Effector memory CD4-positive, alpha-beta T cell (primary cell): ENCODE data around the gene DYNLT4.
"Not testable (repeated sequence)": the region's sequence is repeated elsewhere in the genome, so short reads cannot be mapped to it uniquely, and the experiment has no call there.

Experiments
- DNase-seq, 3 donors: peaks; one replicate each; pipeline ENCODE4 v3.0.0-alpha.2; 2020
- H3K27ac ChIP-seq: 2 replicates; pipeline ENCODE4 v1.7.0; 2013; ENCODE audit warnings: mild to moderate bottlenecking, low read length, moderate library complexity; ENCODE audit not compliant: insufficient read depth, poor library complexity, severe bottlenecking
- H3K27me3 ChIP-seq: replicated peaks from 2 replicates; pipeline ENCODE4 v1.7.0; 2013; ENCODE audit warnings: mild to moderate bottlenecking, low read length; ENCODE audit not compliant: insufficient read depth, control insufficient read depth, poor library complexity, severe bottlenecking
- H3K36me3 ChIP-seq: 2 replicates; pipeline ENCODE4 v1.7.0; 2013; ENCODE audit warnings: mild to moderate bottlenecking, low read length, moderate library complexity; ENCODE audit not compliant: control insufficient read depth, insufficient read depth
- H3K4me1 ChIP-seq: 2 replicates; pipeline ENCODE4 v1.7.0; 2013; ENCODE audit warnings: low read length, mild to moderate bottlenecking; ENCODE audit not compliant: control insufficient read depth, insufficient read depth, poor library complexity, severe bottlenecking
- H3K4me3 ChIP-seq: 2 replicates; pipeline ENCODE4 v1.7.0; 2013; ENCODE audit warnings: low read length, low read depth, mild to moderate bottlenecking; ENCODE audit not compliant: insufficient read depth, poor library complexity, severe bottlenecking
- H3K9me3 ChIP-seq: 2 replicates; pipeline ENCODE4 v1.7.0; 2013; ENCODE audit warnings: mild to moderate bottlenecking, low read length, moderate library complexity; ENCODE audit not compliant: control insufficient read depth

Gene DYNLT4

GRCh38 chr1:44829506-44830384, 22.6 kb upstream of the DYNLT4 start:
- Histone ChIP-seq H3K4me3 (no peak overlapping the region), H3K27ac (no peak overlapping the region), H3K4me1 (no peaks in the 10 kb centered on the region), H3K36me3 (no peaks in the 10 kb centered on the region), H3K9me3 (no peaks in the 10 kb centered on the region), H3K27me3 (no peaks in the 10 kb centered on the region)
- DNase-seq: no peak

GRCh38 chr1:44828841-44829440, 21.8 kb upstream of the DYNLT4 start:
- no peak for DNase-seq
- H3K4me3 ChIP-seq: no peak overlapping the region
- no peaks in the 10 kb centered on the region for H3K27me3 ChIP-seq
- H3K27ac ChIP-seq: no peak overlapping the region
- no peaks in the 10 kb centered on the region for H3K4me1 ChIP-seq
- no peaks in the 10 kb centered on the region for H3K36me3 ChIP-seq
- no peaks in the 10 kb centered on the region for H3K9me3 ChIP-seq

GRCh38 chr1:44828003-44828651, 21.0 kb upstream of the DYNLT4 start:
- no peak overlapping the region for H3K27ac ChIP-seq
- DNase-seq: no peak
- no peaks in the 10 kb centered on the region for H3K27me3 ChIP-seq
- no peak overlapping the region for H3K4me3 ChIP-seq
- H3K36me3 ChIP-seq: no peaks in the 10 kb centered on the region
- no peaks in the 10 kb centered on the region for H3K4me1 ChIP-seq
- H3K9me3 ChIP-seq: no peaks in the 10 kb centered on the region

GRCh38 chr1:44827197-44828002, 20.2 kb upstream of the DYNLT4 start:
- no peak for DNase-seq
- Histone ChIP-seq H3K4me1 (no peaks in the 10 kb centered on the region), H3K27me3 (no peaks in the 10 kb centered on the region), H3K4me3 (no peak overlapping the region), H3K9me3 (no peaks in the 10 kb centered on the region), H3K27ac (no peak overlapping the region), H3K36me3 (no peaks in the 10 kb centered on the region)

- Histone ChIP-seq H3K4me3 (no peak overlapping the region), H3K27ac (no peak overlapping the region), H3K9me3 (no peaks in the 10 kb centered on the region), H3K36me3 (no peaks in the 10 kb centered on the region), H3K27me3 (no peaks in the 10 kb centered on the region), H3K4me1 (no peaks in the 10 kb centered on the region)
- no peak for DNase-seq
Observed at GRCh38 chr1:44826375-44827196, 19.4 kb upstream of the DYNLT4 start.

GRCh38 chr1:44824392-44824791, 17.2 kb upstream of the DYNLT4 start:
- H3K9me3 ChIP-seq, H3K4me1 ChIP-seq, H3K36me3 ChIP-seq, H3K4me3 ChIP-seq, DNase-seq, H3K27ac ChIP-seq, H3K27me3 ChIP-seq: not testable (repeated sequence)

GRCh38 chr1:44822981-44823451, 15.9 kb upstream of the DYNLT4 start:
- no peaks in the 10 kb centered on the region for H3K36me3 ChIP-seq
- DNase-seq: no peak
- no peaks in the 10 kb centered on the region for H3K27me3 ChIP-seq
- peaks cover 6% of the 10 kb centered on the region for H3K4me1 ChIP-seq
- no peak overlapping the region for H3K4me3 ChIP-seq
- H3K9me3 ChIP-seq: no peaks in the 10 kb centered on the region
- no peak overlapping the region for H3K27ac ChIP-seq

- Histone ChIP-seq H3K36me3 (no peaks in the 10 kb centered on the region), H3K27ac (no peak overlapping the region), H3K9me3 (no peaks in the 10 kb centered on the region), H3K4me1 (peaks cover 6% of the 10 kb centered on the region), H3K27me3 (no peaks in the 10 kb centered on the region), H3K4me3 (no peak overlapping the region)
- DNase-seq: no peak
Observed at GRCh38 chr1:44822131-44822701, 15.1 kb upstream of the DYNLT4 start.

- no peaks in the 10 kb centered on the region for H3K9me3 ChIP-seq
- H3K4me3 ChIP-seq: no peak overlapping the region
Observed at GRCh38 chr1:44821240-44821715, 14.1 kb upstream of the DYNLT4 start.

More at GRCh38 chr1:44821240-44821715, 14.1 kb upstream of the DYNLT4 start:
- Histone ChIP-seq H3K27ac (no peak overlapping the region), H3K4me1 (peaks cover 6% of the 10 kb centered on the region), H3K36me3 (no peaks in the 10 kb centered on the region), H3K27me3 (no peaks in the 10 kb centered on the region)
- no peak for DNase-seq
